NT2/D1 (cell line): Measurements from ENCODE around the gene TBC1D9.

Experiments used
- SUZ12 ChIP-seq: IDR thresholded peaks from 2 replicates; pipeline ENCODE4 v1.6.1; 2011; ENCODE audit not compliant: insufficient read length, insufficient read depth; ENCODE audit errors: extremely low read depth
- YY1 ChIP-seq: IDR thresholded peaks from 2 replicates; pipeline ENCODE4 v1.6.1; 2011; ENCODE audit not compliant: insufficient read length, insufficient read depth
- ZNF274 ChIP-seq: IDR thresholded peaks from 2 replicates; pipeline ENCODE4 v1.6.1; 2011; ENCODE audit warnings: mild to moderate bottlenecking, low read depth, low read length

DNA sequence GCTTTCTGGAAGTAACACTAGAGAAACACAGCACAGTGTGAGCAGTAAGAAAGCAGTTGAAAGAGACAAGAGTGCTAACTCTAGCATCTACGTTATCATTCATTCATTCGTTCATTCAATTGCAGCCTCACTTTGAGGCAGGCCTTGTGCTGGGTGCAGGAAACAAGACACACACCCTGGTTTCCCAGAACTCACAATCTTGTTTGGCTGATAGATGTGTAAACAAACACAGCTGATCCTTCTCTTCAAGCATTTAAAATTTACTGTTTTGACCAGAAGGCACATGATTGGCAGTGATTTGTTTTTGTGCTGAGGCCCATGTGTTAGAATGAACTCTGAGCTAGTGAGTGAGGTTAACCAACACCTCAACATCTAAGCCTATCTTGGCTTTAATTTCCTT is 20.4 kb upstream of the TBC1D9 start:
- TF ChIP-seq YY1 (no peak), ZNF274 (no peak), SUZ12 (no peak)
